ENCODE results near the gene PDZD8. TPM values are rescaled to one million over a fixed set of nuclear protein-coding genes. Genes with fewer than 3 reads are reported as not detected.

The PDZD8 gene
- total RNA-seq, 1 donor from 2014 or later: 31.7 TPM

- no peak for TF ChIP-seq CTCF (conservative IDR thresholded peaks at IDR 0.05)
- Mint-ChIP-seq H3K9me3 (no peaks in the 10 kb centered on the region), H3K27me3 (peaks cover 79% of the 10 kb centered on the region), H3K27ac (no peak overlapping the region), H3K4me3 (no peak overlapping the region), H3K4me1 (ENCODE audit: unreplicated experiment) (peaks cover 13% of the 10 kb centered on the region), H3K36me3 (no peaks in the 10 kb centered on the region)
- no peak for DNase-seq (ENCODE audit: extremely low spot score, unreplicated experiment)
Measured at GRCh38 chr10:117246997-117247671, 128.1 kb downstream of the PDZD8 start.

- H3K4me3 Mint-ChIP-seq: peak overlapping the region; percentile 72
- H3K27me3 Mint-ChIP-seq: peaks cover 82% of the 10 kb centered on the region
Measured at GRCh38 chr10:117242463-117242832, 132.8 kb downstream of the PDZD8 start.

GRCh38 chr10:117241541-117242462 is 133.4 kb downstream of the PDZD8 start:
- no peaks in the 10 kb centered on the region for H3K9me3 Mint-ChIP-seq
- no peak for DNase-seq (ENCODE audit: extremely low spot score, unreplicated experiment)
- H3K27me3 Mint-ChIP-seq: peaks cover 81% of the 10 kb centered on the region
- H3K36me3 Mint-ChIP-seq: no peaks in the 10 kb centered on the region
- H3K4me1 Mint-ChIP-seq (ENCODE audit: unreplicated experiment): peaks cover 4% of the 10 kb centered on the region
- peak overlapping the region; percentile 84 for H3K4me3 Mint-ChIP-seq
- TF ChIP-seq CTCF (conservative IDR thresholded peaks at IDR 0.05): no peak
- no peak overlapping the region for H3K27ac Mint-ChIP-seq

More at GRCh38 chr10:117242463-117242832, 132.8 kb downstream of the PDZD8 start:
- H3K36me3 Mint-ChIP-seq: no peaks in the 10 kb centered on the region
- H3K27ac Mint-ChIP-seq: no peak overlapping the region
- TF ChIP-seq CTCF (conservative IDR thresholded peaks at IDR 0.05): no peak
- no peak for DNase-seq (ENCODE audit: extremely low spot score, unreplicated experiment)
- no peaks in the 10 kb centered on the region for H3K9me3 Mint-ChIP-seq
- H3K4me1 Mint-ChIP-seq (ENCODE audit: unreplicated experiment): peaks cover 4% of the 10 kb centered on the region

DNA sequence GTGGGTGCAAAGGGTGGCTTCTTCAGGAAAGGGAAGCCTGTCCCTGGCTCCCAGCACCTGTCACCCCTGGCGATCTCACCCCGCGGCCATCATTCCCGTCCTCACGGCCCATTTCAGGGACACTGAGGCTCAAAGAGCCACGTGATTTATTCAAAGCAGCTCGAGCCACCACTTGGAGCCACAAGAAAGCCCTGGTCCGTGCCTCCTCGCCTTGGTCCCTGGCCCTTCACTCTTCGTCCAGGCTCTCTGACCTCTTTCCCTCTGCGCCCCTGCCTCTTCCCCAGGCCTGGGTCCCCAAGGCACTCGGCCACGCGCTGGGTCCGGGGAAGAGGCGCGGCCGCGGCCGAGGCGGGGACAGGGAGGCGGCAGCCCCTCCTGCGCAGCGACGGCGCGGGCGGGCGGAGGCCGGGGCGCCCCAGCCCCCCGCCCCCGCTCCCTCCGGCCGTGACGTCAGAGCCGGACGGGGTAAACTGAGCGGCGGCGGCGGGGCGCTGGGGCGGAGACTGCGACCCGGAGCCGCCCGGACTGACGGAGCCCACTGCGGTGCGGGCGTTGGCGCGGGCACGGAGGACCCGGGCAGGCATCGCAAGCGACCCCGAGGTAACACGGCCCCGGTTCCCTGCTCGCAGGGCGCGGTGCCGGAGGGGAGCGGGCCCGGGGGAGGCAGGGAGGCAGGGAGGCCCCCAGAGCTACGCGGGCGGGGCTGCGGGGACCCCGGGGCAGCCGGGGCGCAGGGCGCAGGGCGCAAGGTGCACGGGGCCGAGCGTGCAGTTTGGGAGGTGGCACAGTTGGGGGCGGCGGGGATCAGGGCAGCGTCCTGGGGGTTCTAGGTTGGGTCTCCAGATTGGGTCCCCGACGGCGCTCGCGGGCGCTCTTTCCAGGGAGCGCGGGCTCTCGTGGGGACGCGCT is 134.4 kb downstream of the PDZD8 start, which contains the start of gene SLC18A2:
Gene SLC18A2, plus strand, starts transcription at position 494 of the 909 bp plus-strand sequence. CDS start 580 bp downstream, outside the sequence.
- H3K36me3 Mint-ChIP-seq: no peaks in the 10 kb centered on the region
- no peak for TF ChIP-seq CTCF (conservative IDR thresholded peaks at IDR 0.05)
- peak within 1 kb of the TSS; percentile 84 for H3K4me3 Mint-ChIP-seq
- H3K27ac Mint-ChIP-seq: no peak within 1 kb of the TSS
- H3K9me3 Mint-ChIP-seq: no peaks in the 10 kb centered on the region
- no peak for DNase-seq (ENCODE audit: extremely low spot score, unreplicated experiment)
- peaks cover 82% of the 10 kb centered on the region for H3K27me3 Mint-ChIP-seq
- peaks cover 4% of the 10 kb centered on the region for H3K4me1 Mint-ChIP-seq (ENCODE audit: unreplicated experiment)
